Measurements from ENCODE around the gene RNF123.
A peak's percentile ranks its signal among the peaks of the same experiment; 100 is the strongest.

The RNF123 gene

GRCh38 chr3:49689046-49689907 is at the start of gene RNF123, which contains the start of gene MST1:
Gene RNF123 (plus strand): TSS chr3:49689557. CDS start chr3:49691166, 1,609 bp downstream.
Gene MST1 (minus strand): TSS chr3:49689474. CDS start chr3:49688691, 783 bp downstream.
- peak; percentile 94 for DNase-seq

GRCh38 chr3:49641292-49641691 is 48.1 kb upstream of the RNF123 start:
- no peak for DNase-seq

- DNase-seq = no peak
These were observed 47.2 kb upstream of the RNF123 start for GRCh38 chr3:49641921-49642707.

GRCh38 chr3:49642708-49643145 is 46.6 kb upstream of the RNF123 start:
- no peak for DNase-seq

GRCh38 chr3:49644684-49645083 is 44.7 kb upstream of the RNF123 start:
- no peak for DNase-seq

- DNase-seq = no peak
These were observed 43.1 kb upstream of the RNF123 start for GRCh38 chr3:49646236-49646635.

- no peak for DNase-seq
These were observed 41.6 kb upstream of the RNF123 start for GRCh38 chr3:49647741-49648140.

- DNase-seq = no peak
These were observed 40.9 kb upstream of the RNF123 start for GRCh38 chr3:49648354-49649019.

GRCh38 chr3:49649576-49649975 is 39.8 kb upstream of the RNF123 start:
- DNase-seq = no peak

- DNase-seq = no peak
These were observed 39.2 kb upstream of the RNF123 start for GRCh38 chr3:49650177-49650576.

GRCh38 chr3:49650637-49651036 is 38.7 kb upstream of the RNF123 start:
- DNase-seq = no peak

- DNase-seq = no peak
These were observed 37.0 kb upstream of the RNF123 start for GRCh38 chr3:49652218-49652902.

- no peak for DNase-seq
These were observed 36.4 kb upstream of the RNF123 start for GRCh38 chr3:49652903-49653415.

GRCh38 chr3:49653621-49654020 is 35.7 kb upstream of the RNF123 start:
- no peak for DNase-seq

GRCh38 chr3:49654176-49654825 is 35.1 kb upstream of the RNF123 start:
- no peak for DNase-seq

- no peak for DNase-seq
These were observed 34.3 kb upstream of the RNF123 start for GRCh38 chr3:49654955-49655556.

- DNase-seq = no peak
These were observed 33.5 kb upstream of the RNF123 start for GRCh38 chr3:49655731-49656285.

GRCh38 chr3:49656541-49657112 is 32.7 kb upstream of the RNF123 start:
- DNase-seq = no peak

GRCh38 chr3:49657208-49657915 is 32.0 kb upstream of the RNF123 start:
- no peak for DNase-seq

GRCh38 chr3:49658711-49659110 is 30.6 kb upstream of the RNF123 start:
- no peak for DNase-seq

All from left hindlimb (tissue), 1 donor.